DMS153 (cell line): ENCODE measurements around the gene MTMR12.
"Not testable (repeated sequence)": the region's sequence is repeated elsewhere in the genome, so short reads cannot be mapped to it uniquely, and the experiment has no call there.

Source experiments
- DNase-seq: peaks from one replicate; lab custom pipeline; 2025; lab: John Stamatoyannopoulos, UW

The MTMR12 gene

GRCh38 chr5:32323741-32324140, 11.0 kb upstream of the MTMR12 start:
- DNase-seq, result no peak

- no peak for DNase-seq
These were observed 10.1 kb upstream of the MTMR12 start for GRCh38 chr5:32322882-32323281.

DNA sequence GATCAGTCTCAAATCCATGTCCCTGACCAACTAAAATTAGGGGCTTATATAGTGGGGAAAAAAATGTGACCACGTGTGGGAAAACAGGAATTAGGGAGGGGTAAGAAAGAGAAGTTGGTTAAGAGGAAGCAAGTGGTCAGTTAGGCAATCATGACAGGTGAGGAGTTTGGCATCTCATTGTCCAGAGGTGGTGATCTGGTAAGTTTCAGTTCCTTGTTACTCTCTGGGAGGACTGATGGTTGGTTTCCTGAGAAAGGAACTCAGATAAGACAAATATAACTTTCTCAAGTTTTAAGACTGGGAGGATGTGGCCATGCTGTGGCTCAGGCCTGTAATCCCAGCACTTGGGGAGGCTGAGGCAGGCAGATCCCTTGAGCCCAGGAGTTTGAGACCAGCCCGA, 9.0 kb upstream of the MTMR12 start:
- not testable (repeated sequence) for DNase-seq

GRCh38 chr5:32320576-32320975, 7.8 kb upstream of the MTMR12 start:
- DNase-seq, result no peak

GRCh38 chr5:32319926-32320543, 7.3 kb upstream of the MTMR12 start:
- no peak for DNase-seq

- DNase-seq, result no peak
These were observed 6.7 kb upstream of the MTMR12 start for GRCh38 chr5:32319392-32319791.

- no peak for DNase-seq
These were observed 4.3 kb upstream of the MTMR12 start for GRCh38 chr5:32317041-32317440.

DNA sequence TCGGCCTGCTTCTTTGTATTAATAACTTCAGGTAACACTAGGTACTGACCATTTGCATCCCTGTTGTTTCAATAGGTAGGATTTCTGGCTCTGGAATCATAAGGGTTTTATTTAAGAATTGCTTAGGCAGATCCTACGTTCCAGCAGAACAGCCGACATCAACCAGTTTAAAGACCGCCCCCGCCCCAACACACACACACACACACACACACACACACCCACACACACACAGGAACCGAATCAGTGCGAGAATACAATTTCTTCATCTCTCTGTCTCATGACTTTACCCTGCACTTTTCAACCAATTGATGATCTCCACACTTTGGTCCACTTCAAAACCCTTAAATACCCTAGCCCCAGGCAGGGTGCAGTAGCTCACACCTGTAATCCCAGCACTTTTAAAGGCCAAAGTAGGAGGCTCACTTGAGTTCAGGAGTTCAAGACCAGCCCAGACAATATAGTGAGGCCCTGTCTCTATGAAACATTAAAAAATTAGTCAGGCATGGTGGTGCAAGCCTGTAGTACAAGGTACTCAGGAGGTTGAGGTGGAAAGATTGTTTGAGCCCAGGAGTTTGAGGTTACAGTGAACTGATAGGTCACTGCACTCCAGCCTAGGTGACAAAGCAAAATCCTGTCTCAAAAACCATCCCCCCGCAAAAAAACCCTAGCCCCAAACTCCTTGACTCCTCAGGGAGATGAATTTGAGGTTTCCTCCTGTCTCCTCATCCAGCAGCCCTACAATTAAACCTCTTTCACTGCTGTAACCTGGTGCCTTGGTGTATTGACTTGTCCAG, 2.7 kb upstream of the MTMR12 start:
- no peak for DNase-seq

DNA sequence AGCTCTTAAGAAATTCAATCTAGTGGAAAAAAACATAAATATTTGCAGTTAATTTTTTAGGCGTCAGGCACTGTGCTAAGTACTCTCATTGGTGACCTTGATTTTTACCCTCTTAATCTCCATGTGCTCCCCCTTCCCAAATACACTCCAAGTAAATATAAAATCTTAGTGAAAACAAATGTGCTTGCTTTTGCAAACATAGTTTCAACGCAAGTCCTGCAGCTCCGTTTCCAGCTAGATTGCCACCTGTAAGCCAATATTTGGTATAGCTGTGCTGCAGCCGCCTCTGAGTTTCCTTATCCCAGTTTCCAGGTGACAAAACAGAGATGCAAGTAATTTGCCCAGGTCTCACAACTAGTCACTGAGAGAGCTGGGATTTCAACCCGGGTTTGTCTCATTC, 1.9 kb upstream of the MTMR12 start:
- DNase-seq, result no peak

DNA sequence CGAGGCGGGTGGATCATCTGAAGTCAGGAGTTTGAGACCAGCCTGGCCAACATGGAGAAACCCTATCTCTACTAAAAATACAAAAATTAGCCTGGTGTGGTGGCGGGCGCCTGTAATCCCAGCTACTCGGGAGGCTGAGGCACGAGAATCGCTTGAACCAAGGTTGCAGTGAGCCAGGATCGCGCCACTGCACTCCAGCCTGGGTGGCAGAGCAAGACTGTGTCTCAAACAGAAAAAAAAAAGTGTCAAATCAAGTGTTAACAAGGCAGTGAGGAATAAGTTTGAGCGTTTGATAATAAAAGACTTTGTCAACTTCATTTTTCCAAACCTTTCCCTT, 1.4 kb upstream of the MTMR12 start:
- not testable (repeated sequence) for DNase-seq

DNA sequence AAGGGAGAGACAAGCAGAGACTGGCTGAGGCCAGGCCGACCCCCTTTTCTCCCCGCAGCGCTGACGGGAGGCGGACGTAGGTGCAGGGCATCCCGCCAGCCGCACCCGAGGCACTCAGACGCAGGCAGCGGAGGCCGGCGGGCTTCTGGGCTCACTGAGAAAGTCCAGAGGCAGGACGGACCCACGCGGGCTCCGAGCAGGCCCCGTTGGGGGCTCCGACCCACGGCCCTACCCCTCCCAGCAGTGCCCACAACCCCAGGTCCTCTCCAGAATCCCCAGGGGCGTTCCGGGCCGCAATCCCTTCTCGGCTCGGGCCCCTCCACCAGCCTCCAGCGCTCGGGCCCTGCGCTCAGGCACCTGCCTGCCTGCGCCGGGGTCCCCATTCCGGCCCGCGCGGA, 543 bp downstream of the MTMR12 start:
- peak; percentile 37 for DNase-seq

- DNase-seq, result no peak
These were observed 1.1 kb downstream of the MTMR12 start for GRCh38 chr5:32311404-32312196.

- no peak for DNase-seq
These were observed 3.0 kb downstream of the MTMR12 start for GRCh38 chr5:32309761-32310160.

GRCh38 chr5:32308946-32309345, 3.8 kb downstream of the MTMR12 start:
- no peak for DNase-seq

DNA sequence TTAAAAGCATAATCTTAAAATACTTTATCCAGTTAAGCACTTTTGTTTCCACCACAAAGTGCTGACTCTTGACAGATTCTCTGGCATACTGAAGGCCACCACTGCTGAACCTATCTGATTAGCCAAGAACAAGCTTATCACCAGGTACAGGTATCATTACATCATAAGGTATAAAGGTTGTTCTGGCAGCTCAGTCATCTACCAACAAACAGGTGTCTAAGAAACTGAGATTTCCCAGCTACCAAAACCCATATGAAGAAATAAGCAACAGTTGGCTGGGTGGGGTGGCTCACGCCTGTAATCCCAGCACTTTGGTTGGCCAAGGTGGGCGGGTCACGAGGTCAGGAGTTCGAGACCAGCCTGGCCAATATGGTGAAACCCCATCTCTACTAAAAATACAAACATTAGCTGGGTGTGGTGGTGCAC, 5.0 kb downstream of the MTMR12 start:
- no peak for DNase-seq

DNA sequence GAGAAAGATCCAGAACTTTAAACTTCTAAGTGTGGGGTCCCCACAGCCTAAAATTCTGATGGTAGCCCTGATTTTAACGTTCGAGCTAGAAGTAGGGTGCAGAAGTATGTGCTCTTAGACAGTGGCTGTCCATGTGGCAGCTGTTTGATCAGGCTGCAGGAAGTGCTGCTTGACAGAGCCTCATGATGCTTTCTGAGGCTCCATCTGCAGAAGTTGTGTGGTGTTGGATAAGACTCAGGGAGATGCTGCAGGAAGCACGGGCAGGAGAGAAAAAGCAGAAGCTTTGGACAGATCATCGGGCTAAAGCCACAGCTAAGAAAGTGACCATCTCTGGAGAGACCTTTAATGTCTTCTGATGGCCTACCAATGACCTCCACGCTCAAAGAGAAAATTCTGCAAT, 8.1 kb downstream of the MTMR12 start:
- DNase-seq, result no peak

GRCh38 chr5:32303755-32304120, 9.0 kb downstream of the MTMR12 start:
- no peak for DNase-seq

- no peak for DNase-seq
These were observed 9.6 kb downstream of the MTMR12 start for GRCh38 chr5:32302835-32303754.

DNA sequence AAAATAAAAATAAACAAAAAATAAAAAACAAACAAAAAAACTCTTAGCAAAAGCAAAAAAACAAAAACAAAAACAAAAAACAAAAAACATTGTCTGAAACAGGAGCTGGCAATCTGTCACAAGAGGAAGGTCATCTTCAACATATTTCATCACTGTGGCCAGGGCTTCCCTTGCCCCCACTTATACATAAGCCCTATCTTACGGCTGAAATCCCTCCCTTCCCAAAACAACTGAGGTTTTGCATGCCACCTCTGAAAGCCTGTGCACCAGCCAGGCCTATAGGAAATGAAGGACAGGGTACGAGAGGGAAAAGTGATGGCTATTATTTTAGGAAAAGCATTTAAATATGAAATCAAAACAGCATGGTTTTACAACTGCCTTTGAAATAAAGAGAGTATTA, 10.8 kb downstream of the MTMR12 start:
- no peak for DNase-seq

GRCh38 chr5:32299059-32299677, 13.6 kb downstream of the MTMR12 start:
- no peak for DNase-seq

DNA sequence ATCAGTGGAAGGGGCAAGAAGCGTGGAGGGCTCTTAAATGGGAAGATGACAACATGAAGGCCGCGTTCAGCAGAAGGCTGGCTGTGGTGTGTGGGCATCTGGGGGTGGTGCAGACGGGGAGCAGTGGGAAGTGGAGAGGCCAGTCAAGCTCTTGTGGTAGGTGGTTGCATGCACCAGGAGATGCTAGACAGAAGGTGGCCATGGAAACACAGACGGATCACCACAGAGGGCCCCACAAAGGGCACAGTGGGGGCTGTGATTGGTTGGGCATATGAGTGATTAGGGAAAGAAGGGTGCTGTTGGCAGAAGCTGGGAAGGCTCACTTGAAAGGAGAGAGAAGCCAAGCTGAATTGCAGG, 14.7 kb downstream of the MTMR12 start:
- no peak for DNase-seq
